AG08396 (cell line): ENCODE data around the gene SLC28A3.
A peak's percentile ranks its signal among the peaks of the same experiment; 100 is the strongest.

ENCODE experiments used
- DNase-seq: peaks from one replicate; pipeline ENCODE4 v3.0.0; 2012; ENCODE audit warnings: low spot score, mixed read lengths

SLC28A3 gene

DNA sequence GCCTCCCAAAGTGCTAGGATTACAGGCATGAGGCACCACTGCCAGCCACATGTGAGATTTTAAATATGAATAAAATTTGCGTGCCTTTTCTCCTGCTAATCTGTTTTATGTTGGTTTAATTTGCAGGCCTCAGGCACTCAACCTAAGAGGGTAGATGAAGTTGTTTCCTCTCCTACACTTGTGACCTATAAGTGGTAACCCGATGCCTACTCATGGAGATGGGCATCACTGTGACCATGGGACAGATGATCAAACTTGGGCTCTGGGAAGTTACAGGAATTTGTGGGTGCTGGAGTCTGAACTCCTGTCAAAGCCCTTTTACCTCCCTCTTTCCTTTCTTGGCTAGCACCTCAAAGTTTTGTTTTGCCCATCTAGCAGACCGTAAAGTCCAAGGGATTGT, 1.1 kb downstream of the SLC28A3 start:
- no peak for DNase-seq

DNA sequence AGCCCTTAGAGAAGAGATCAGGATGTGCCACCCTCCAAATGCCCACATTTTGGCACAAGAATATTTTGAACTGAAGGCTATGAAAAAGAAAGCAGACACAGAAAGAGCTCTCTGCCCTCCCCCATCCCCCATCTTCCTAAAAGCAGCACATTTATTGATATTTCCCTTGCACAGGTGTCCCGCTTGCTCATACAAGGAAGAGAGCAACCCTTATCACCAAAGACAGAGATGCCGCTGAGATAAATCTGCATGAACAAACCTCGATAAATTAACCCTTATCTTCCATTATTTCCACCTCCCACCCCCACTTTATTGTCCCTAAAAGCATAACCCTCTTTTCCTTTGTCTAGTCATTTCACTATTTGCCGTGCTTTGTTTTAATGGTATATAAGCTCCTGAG, 1.8 kb downstream of the SLC28A3 start:
- DNase-seq: no peak

DNA sequence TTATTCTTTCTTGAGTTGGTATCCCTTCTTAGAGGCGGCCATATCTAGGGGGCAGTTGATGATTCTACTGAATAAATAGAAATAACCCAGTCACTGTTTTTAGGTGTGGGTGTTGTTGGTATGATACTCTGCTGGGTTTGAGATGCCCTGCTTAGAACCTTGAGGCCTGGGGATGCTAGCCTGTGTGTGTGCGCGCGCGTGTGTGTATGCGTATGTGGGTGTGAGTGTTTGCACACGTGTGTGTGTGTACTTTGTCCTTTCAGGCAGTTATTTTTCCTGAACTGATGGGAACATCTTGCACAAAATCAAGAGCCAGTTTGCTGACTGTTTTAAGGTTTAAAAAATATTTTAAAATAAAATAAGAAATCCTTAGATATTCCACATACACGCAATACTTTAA, 3.3 kb downstream of the SLC28A3 start:
- no peak for DNase-seq

DNA sequence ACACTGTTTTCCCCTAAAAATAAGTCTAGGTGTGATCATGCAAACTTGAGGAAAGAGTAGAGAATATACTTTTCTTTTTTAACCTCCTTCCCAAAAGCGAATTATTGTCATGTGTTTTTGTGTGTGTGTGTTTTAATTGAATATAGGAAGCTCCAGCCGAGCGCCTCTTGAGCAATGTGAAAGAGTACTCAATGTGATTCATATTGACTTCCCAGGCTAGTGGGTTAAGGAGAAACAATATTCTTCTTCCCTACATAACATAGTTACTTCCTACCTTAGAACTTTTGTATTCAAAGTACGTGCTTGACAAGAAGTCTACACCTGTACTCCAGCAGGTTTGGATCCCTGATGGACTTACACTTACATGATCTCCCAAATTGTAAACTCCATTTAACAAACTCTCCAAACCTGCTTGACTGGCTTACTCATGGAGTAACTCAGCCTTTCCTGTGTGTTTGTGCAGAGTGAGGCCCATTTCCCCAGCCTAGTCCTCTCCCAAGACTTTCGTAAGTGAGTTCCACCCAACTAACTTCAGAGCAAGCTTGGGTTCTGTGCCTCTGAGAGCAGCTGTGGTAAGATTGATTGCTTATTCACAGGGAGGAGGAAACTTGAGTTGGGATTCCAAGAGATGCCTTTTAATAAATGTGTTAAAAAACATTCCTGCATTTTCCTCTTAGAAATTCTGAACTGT, 9.3 kb downstream of the SLC28A3 start:
- no peak for DNase-seq

- DNase-seq: no peak
Observed at GRCh38 chr9:84330246-84330645, 10.3 kb downstream of the SLC28A3 start.

DNA sequence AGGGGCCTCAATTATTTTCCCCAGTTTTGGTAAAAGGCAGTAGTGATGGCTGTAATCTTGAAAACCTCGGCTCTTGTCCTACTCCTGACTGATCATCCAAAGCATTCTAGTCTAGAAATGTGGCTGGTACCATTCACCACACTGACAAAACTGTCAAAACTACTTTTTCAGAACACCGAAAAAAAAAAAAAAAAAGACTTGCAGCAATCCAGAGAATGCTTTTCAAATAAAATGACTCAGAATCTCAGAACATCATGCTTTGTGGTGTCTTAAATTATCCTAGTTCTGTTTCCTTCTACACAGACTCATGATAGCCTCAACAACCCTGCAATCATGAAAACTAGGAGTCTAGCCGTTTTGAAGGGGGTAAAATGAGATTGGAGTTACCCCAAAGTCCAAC, 13.4 kb downstream of the SLC28A3 start:
- no peak for DNase-seq

- no peak for DNase-seq
Observed at GRCh38 chr9:84325347-84325973, 15.1 kb downstream of the SLC28A3 start.

- no peak for DNase-seq
Observed at GRCh38 chr9:84324811-84325210, 15.7 kb downstream of the SLC28A3 start.

- DNase-seq: no peak
Observed at GRCh38 chr9:84323858-84324257, 16.7 kb downstream of the SLC28A3 start.

DNA sequence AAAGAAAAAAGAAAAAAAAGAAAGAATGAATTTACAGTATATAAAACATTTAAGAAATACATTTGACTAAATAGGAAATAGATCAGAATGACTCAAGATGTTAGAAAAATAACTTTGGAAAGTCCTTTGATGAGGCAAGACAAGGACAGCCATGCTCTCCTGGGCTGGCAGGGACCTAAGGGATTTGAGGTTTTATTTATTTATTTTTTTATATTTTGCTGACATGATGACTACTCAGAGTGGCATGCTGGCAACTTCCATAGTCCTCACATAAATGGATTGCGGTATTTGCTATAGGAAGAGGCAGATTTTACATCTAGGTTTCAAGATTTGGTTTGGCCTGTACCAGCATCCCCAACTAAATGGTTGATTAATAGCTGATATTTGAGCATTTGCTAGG, 17.7 kb downstream of the SLC28A3 start:
- peak; percentile 26 for DNase-seq

- DNase-seq: no peak
Observed at GRCh38 chr9:84320231-84320630, 20.3 kb downstream of the SLC28A3 start.

- DNase-seq: no peak
Observed at GRCh38 chr9:84319632-84320031, 20.9 kb downstream of the SLC28A3 start.

DNA sequence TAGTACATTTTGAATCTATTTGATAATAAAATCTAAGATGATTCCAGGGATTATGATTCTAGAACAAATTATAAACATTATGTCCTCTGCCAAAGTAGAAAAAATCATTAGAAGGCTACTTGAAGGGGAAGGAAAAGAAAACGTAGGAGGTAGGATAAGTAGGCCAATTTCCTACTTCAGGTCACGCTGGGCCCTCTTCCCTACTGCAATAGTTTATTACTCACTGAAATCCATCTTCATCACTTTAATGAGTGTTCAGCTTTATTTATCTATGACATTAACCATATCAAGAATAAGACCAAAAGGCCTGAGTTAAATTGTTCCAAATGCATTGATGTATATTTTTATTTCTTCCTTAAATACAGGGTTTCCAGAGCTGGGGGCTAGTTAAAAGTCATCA, 21.6 kb downstream of the SLC28A3 start:
- DNase-seq: no peak

- DNase-seq: no peak
Observed at GRCh38 chr9:84317563-84317962, 23.0 kb downstream of the SLC28A3 start.

DNA sequence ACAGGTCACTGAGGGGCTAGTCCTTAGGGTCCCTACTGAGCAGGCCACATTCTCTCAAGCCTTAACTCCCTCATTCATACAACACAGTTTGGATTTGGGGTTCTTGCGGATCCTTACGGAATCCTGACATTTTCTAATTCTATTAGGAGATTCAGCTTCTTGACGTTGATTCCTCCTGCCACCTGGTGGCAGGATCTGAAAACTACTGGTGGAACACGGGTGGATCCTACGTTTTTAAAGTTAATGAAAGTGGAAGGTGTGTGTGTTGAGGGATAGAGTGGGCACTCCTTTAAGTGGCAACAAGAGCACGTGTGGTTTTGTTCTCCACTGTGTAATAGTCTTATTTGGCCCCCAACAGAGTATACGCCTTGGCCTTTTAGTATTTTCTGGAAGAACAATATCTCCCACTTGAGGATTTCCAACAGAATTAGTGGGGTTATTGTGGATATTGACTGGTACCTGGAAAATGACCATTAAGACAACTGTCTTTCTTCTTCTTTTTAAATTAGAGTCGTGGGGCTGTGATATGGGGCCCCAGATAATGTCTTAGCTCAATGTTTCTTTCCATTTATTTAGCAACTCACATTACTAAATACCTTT, 25.2 kb downstream of the SLC28A3 start:
- peak; percentile 41 for DNase-seq

DNA sequence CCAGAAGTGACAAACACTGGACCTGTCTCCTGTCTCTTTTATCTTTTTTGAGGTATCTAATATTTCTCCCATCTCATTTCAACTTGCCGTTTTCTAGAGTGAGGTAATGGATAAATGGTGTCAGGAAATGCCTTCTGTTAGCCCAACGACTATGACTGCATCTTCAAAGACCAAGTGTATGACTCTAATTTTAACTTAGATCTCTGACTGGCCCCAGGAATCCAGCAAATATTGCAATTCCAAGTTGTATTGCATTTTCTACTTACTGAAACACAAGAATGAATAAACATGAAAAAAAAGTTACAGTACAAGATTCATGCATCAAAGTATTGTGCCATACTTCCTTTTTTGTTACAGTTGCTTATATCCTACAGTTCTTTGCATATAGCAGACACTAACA, 26.3 kb downstream of the SLC28A3 start:
- DNase-seq: no peak

GRCh38 chr9:84310883-84311282, 29.7 kb downstream of the SLC28A3 start:
- DNase-seq: no peak

- no peak for DNase-seq
Observed at GRCh38 chr9:84305497-84306131, 34.9 kb downstream of the SLC28A3 start.

GRCh38 chr9:84304166-84304565, 36.4 kb downstream of the SLC28A3 start:
- DNase-seq: no peak

GRCh38 chr9:84303061-84303460, 37.5 kb downstream of the SLC28A3 start:
- DNase-seq: no peak

DNA sequence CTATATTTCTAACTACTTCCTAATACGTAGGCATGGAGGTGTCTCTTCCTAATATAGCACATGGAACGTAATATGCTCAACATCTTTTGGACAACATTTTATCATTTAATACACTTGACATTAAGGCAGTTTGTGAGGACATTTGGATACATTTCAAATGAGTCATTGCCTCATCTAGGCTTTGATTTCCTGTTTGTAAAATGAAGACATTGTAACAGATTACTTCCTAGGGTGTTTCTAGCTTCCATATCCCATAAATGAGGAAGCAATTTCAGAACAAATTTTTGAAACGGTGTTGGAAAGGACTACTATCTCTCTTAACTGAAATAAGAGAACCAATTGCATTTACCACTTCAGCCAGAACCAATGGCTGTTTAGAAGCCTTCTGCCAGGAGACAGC, 38.7 kb downstream of the SLC28A3 start:
- no peak for DNase-seq

DNA sequence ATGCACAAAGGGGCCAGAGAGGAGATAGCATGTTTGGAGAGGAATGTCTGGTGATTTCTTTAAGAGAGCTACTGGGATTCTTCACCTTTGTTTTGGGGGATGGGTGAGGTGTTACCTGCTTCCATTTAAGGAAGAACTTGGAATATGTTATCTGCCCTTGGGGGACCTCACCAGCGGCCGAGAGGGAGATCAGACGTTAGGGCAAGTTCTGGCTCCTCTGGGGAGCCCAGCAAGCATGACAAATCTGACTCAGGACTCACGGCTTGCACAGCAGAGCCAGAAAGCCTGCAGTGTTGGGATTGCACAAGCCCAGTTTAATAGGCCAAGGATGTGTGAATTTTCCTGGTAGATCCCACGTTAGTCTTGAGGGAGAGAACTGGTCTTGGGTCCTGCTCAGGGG, 40.3 kb downstream of the SLC28A3 start:
- DNase-seq: no peak

DNA sequence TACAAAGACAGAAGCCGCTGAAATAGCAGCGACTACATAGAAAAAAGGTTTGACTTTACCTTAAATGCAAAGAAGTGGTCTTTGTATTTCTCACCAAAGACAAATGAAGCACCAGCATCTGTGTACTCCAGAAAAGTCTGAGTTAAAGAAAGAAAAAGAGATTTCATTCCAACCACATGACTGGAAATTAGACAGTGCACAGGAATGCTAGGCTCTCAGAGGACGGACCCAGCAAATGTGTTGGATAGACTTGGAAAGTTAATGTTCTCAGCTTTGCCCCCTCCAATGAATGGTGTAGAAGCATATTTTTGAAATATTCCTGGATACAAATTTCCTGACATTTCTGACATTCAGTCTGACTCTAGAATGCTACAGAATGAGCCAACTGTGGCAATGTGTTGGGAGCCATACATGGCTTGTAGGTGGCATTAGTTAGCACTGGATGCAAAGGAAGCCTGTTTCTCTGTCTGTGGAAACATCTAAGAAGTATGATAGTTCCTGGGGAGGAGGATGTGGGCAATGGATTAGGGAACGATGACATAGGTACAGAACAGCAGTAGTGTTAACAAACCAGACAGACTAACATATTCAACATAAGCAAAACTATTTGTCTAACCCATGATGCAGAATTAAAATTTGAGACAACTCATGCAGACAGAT, 43.3 kb downstream of the SLC28A3 start:
- peak; percentile 55 for DNase-seq
